Measurements from ENCODE around the gene ALK.

Gene ALK

GRCh38 chr2:29558097-29558496, 363.3 kb downstream of the ALK start:
- H3K9ac ChIP-seq (ENCODE audit: insufficient read length, low read depth) = no peak overlapping the region
- TF ChIP-seq YY1 (IDR thresholded peaks at IDR 0.05; ENCODE audit: insufficient read depth, insufficient read length) (no peak), SUZ12 (IDR thresholded peaks at IDR 0.05; ENCODE audit: extremely low read depth, insufficient read depth, insufficient read length) (no peak), ZNF274 (IDR thresholded peaks at IDR 0.05; ENCODE audit: low read depth, low read length) (no peak)
- no peaks in the 10 kb centered on the region for H3K4me1 ChIP-seq (ENCODE audit: insufficient read depth, insufficient read length)

GRCh38 chr2:29557268-29557667, 364.1 kb downstream of the ALK start:
- H3K4me3 ChIP-seq (ENCODE audit: insufficient read length, low read depth) = no peak overlapping the region
- no peaks in the 10 kb centered on the region for H3K27me3 ChIP-seq (ENCODE audit: insufficient read depth, insufficient read length)
- H3K4me1 ChIP-seq (ENCODE audit: insufficient read depth, insufficient read length) = no peaks in the 10 kb centered on the region
- H3K36me3 ChIP-seq (ENCODE audit: insufficient read depth, insufficient read length, low read length) = no peaks in the 10 kb centered on the region
- H3K9ac ChIP-seq (ENCODE audit: insufficient read length, low read depth) = no peak overlapping the region
- no peak for DNase-seq (ENCODE audit: low read depth, low spot score)
- no peaks in the 10 kb centered on the region for H3K9me3 ChIP-seq (ENCODE audit: insufficient read depth, low read length)
- TF ChIP-seq YY1 (IDR thresholded peaks at IDR 0.05; ENCODE audit: insufficient read depth, insufficient read length) (no peak), SUZ12 (IDR thresholded peaks at IDR 0.05; ENCODE audit: extremely low read depth, insufficient read depth, insufficient read length) (no peak), ZNF274 (IDR thresholded peaks at IDR 0.05; ENCODE audit: low read depth, low read length) (no peak)

More at GRCh38 chr2:29558097-29558496, 363.3 kb downstream of the ALK start:
- no peaks in the 10 kb centered on the region for H3K9me3 ChIP-seq (ENCODE audit: insufficient read depth, low read length)
- no peak for DNase-seq (ENCODE audit: low read depth, low spot score)
- no peaks in the 10 kb centered on the region for H3K36me3 ChIP-seq (ENCODE audit: insufficient read depth, insufficient read length, low read length)
- no peaks in the 10 kb centered on the region for H3K27me3 ChIP-seq (ENCODE audit: insufficient read depth, insufficient read length)
- H3K4me3 ChIP-seq (ENCODE audit: insufficient read length, low read depth) = no peak overlapping the region

- no peaks in the 10 kb centered on the region for H3K36me3 ChIP-seq (ENCODE audit: insufficient read depth, insufficient read length, low read length)
- H3K9me3 ChIP-seq (ENCODE audit: insufficient read depth, low read length) = no peaks in the 10 kb centered on the region
- DNase-seq (ENCODE audit: low read depth, low spot score) = no peak
- no peaks in the 10 kb centered on the region for H3K27me3 ChIP-seq (ENCODE audit: insufficient read depth, insufficient read length)
- H3K9ac ChIP-seq (ENCODE audit: insufficient read length, low read depth) = no peak overlapping the region
- TF ChIP-seq YY1 (IDR thresholded peaks at IDR 0.05; ENCODE audit: insufficient read depth, insufficient read length) = no peak
- TF ChIP-seq SUZ12 (IDR thresholded peaks at IDR 0.05; ENCODE audit: extremely low read depth, insufficient read depth, insufficient read length) = no peak
- no peak for TF ChIP-seq ZNF274 (IDR thresholded peaks at IDR 0.05; ENCODE audit: low read depth, low read length)
- no peaks in the 10 kb centered on the region for H3K4me1 ChIP-seq (ENCODE audit: insufficient read depth, insufficient read length)
- no peak overlapping the region for H3K4me3 ChIP-seq (ENCODE audit: insufficient read length, low read depth)
Observed at GRCh38 chr2:29549069-29549380, 372.4 kb downstream of the ALK start.

GRCh38 chr2:29544917-29545316, 376.5 kb downstream of the ALK start:
- DNase-seq (ENCODE audit: low read depth, low spot score) = no peak
- Histone ChIP-seq H3K9ac (ENCODE audit: insufficient read length, low read depth) (no peak overlapping the region), H3K27me3 (ENCODE audit: insufficient read depth, insufficient read length) (no peaks in the 10 kb centered on the region), H3K4me3 (ENCODE audit: insufficient read length, low read depth) (no peak overlapping the region), H3K36me3 (ENCODE audit: insufficient read depth, insufficient read length, low read length) (no peaks in the 10 kb centered on the region), H3K4me1 (ENCODE audit: insufficient read depth, insufficient read length) (no peaks in the 10 kb centered on the region), H3K9me3 (ENCODE audit: insufficient read depth, low read length) (no peaks in the 10 kb centered on the region)
- no peak for TF ChIP-seq SUZ12 (IDR thresholded peaks at IDR 0.05; ENCODE audit: extremely low read depth, insufficient read depth, insufficient read length)
- no peak for TF ChIP-seq YY1 (IDR thresholded peaks at IDR 0.05; ENCODE audit: insufficient read depth, insufficient read length)
- no peak for TF ChIP-seq ZNF274 (IDR thresholded peaks at IDR 0.05; ENCODE audit: low read depth, low read length)

- H3K27me3 ChIP-seq (ENCODE audit: insufficient read depth, insufficient read length) = no peaks in the 10 kb centered on the region
- DNase-seq (ENCODE audit: low read depth, low spot score) = no peak
- no peaks in the 10 kb centered on the region for H3K36me3 ChIP-seq (ENCODE audit: insufficient read depth, insufficient read length, low read length)
- no peak overlapping the region for H3K9ac ChIP-seq (ENCODE audit: insufficient read length, low read depth)
- H3K4me3 ChIP-seq (ENCODE audit: insufficient read length, low read depth) = no peak overlapping the region
- TF ChIP-seq SUZ12 (IDR thresholded peaks at IDR 0.05; ENCODE audit: extremely low read depth, insufficient read depth, insufficient read length) (no peak), ZNF274 (IDR thresholded peaks at IDR 0.05; ENCODE audit: low read depth, low read length) (no peak), YY1 (IDR thresholded peaks at IDR 0.05; ENCODE audit: insufficient read depth, insufficient read length) (no peak)
- no peaks in the 10 kb centered on the region for H3K4me1 ChIP-seq (ENCODE audit: insufficient read depth, insufficient read length)
- no peaks in the 10 kb centered on the region for H3K9me3 ChIP-seq (ENCODE audit: insufficient read depth, low read length)
Observed at GRCh38 chr2:29544031-29544430, 377.4 kb downstream of the ALK start.

GRCh38 chr2:29535188-29535587, 386.2 kb downstream of the ALK start:
- TF ChIP-seq SUZ12 (IDR thresholded peaks at IDR 0.05; ENCODE audit: extremely low read depth, insufficient read depth, insufficient read length) = no peak
- TF ChIP-seq ZNF274 (IDR thresholded peaks at IDR 0.05; ENCODE audit: low read depth, low read length) = no peak
- no peak for TF ChIP-seq YY1 (IDR thresholded peaks at IDR 0.05; ENCODE audit: insufficient read depth, insufficient read length)
- H3K9ac ChIP-seq (ENCODE audit: insufficient read length, low read depth) = no peak overlapping the region
- no peak for DNase-seq (ENCODE audit: low read depth, low spot score)

GRCh38 chr2:29532436-29532835, 388.9 kb downstream of the ALK start:
- Histone ChIP-seq H3K9ac (ENCODE audit: insufficient read length, low read depth) (no peak overlapping the region), H3K9me3 (ENCODE audit: insufficient read depth, low read length) (no peaks in the 10 kb centered on the region), H3K36me3 (ENCODE audit: insufficient read depth, insufficient read length, low read length) (no peaks in the 10 kb centered on the region), H3K4me1 (ENCODE audit: insufficient read depth, insufficient read length) (no peaks in the 10 kb centered on the region), H3K27me3 (ENCODE audit: insufficient read depth, insufficient read length) (no peaks in the 10 kb centered on the region), H3K4me3 (ENCODE audit: insufficient read length, low read depth) (no peak overlapping the region)
- DNase-seq (ENCODE audit: low read depth, low spot score) = no peak
- no peak for TF ChIP-seq ZNF274 (IDR thresholded peaks at IDR 0.05; ENCODE audit: low read depth, low read length)
- TF ChIP-seq SUZ12 (IDR thresholded peaks at IDR 0.05; ENCODE audit: extremely low read depth, insufficient read depth, insufficient read length) = no peak
- no peak for TF ChIP-seq YY1 (IDR thresholded peaks at IDR 0.05; ENCODE audit: insufficient read depth, insufficient read length)

More at GRCh38 chr2:29535188-29535587, 386.2 kb downstream of the ALK start:
- Histone ChIP-seq H3K27me3 (ENCODE audit: insufficient read depth, insufficient read length) (no peaks in the 10 kb centered on the region), H3K4me1 (ENCODE audit: insufficient read depth, insufficient read length) (no peaks in the 10 kb centered on the region), H3K9me3 (ENCODE audit: insufficient read depth, low read length) (no peaks in the 10 kb centered on the region), H3K4me3 (ENCODE audit: insufficient read length, low read depth) (no peak overlapping the region), H3K36me3 (ENCODE audit: insufficient read depth, insufficient read length, low read length) (no peaks in the 10 kb centered on the region)

GRCh38 chr2:29531626-29532025, 389.8 kb downstream of the ALK start:
- Histone ChIP-seq H3K27me3 (ENCODE audit: insufficient read depth, insufficient read length) (no peaks in the 10 kb centered on the region), H3K4me1 (ENCODE audit: insufficient read depth, insufficient read length) (no peaks in the 10 kb centered on the region), H3K9ac (ENCODE audit: insufficient read length, low read depth) (no peak overlapping the region), H3K4me3 (ENCODE audit: insufficient read length, low read depth) (no peak overlapping the region), H3K9me3 (ENCODE audit: insufficient read depth, low read length) (no peaks in the 10 kb centered on the region), H3K36me3 (ENCODE audit: insufficient read depth, insufficient read length, low read length) (no peaks in the 10 kb centered on the region)
- DNase-seq (ENCODE audit: low read depth, low spot score) = no peak
- TF ChIP-seq SUZ12 (IDR thresholded peaks at IDR 0.05; ENCODE audit: extremely low read depth, insufficient read depth, insufficient read length) (no peak), YY1 (IDR thresholded peaks at IDR 0.05; ENCODE audit: insufficient read depth, insufficient read length) (no peak), ZNF274 (IDR thresholded peaks at IDR 0.05; ENCODE audit: low read depth, low read length) (no peak)

Measured in NT2/D1 (cell line).